GM08714 (cell line): ENCODE data around the gene ADTRP.
"Not testable (repeated sequence)": the region's sequence is repeated elsewhere in the genome, so short reads cannot be mapped to it uniquely, and the experiment has no call there.

ENCODE experiments used
- H3K4me3 ChIP-seq: fragments of 200-500 bp; sonication (Bioruptor generic); 2 replicates; pipeline ENCODE4 v1.5.1; 2014; ENCODE audit warnings: mild to moderate bottlenecking, low read length, inconsistent platforms
- ZNF274 ChIP-seq: IDR thresholded peaks from 2 replicates; pipeline ENCODE4 v1.6.1; 2012; ENCODE audit warnings: mild to moderate bottlenecking, low read depth, low read length

The ADTRP gene

DNA sequence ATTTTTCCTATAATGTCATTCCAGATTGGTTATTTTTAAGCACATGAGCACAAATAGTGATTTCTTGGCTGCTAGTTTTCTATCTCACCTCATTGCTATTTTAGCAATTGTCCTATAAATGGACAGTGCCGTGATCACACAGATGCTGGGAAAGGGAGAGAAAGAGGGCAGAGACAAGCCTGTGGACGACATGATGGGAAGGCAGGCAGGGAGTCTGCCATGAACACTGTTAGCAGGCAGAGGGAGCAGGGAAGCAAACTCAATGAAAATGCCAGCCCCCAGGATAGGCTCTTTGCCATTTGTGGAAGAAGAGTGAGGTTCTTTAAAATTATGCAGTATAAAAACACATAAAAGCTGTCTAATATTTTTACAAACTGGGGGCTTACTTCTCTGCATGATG, 96.8 kb downstream of the ADTRP start:
- no peak for TF ChIP-seq ZNF274
- no peak overlapping the region for H3K4me3 ChIP-seq

- TF ChIP-seq ZNF274 = no peak
- H3K4me3 ChIP-seq = no peak overlapping the region
Observed at GRCh38 chr6:11681357-11681756, 97.2 kb downstream of the ADTRP start.

DNA sequence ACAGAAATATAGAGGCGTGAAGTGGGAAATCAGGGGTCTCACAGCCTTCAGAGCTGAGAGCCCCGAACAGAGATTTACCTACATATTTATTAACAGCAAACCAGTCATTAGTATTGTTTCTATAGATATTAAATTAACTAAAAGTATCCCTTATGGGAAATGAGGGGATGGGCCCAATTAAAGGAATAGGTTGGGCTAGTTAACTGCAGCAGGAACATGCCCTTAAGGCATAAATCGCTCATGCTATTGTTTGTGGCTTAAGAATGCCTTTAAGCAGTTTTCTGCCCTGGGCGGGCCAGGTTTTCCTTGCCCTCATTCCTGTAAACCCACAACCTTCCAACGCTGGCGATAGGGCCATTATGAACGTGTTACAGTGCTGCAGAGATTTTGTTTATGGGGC, 98.1 kb downstream of the ADTRP start:
- H3K4me3 ChIP-seq = not testable (repeated sequence)

DNA sequence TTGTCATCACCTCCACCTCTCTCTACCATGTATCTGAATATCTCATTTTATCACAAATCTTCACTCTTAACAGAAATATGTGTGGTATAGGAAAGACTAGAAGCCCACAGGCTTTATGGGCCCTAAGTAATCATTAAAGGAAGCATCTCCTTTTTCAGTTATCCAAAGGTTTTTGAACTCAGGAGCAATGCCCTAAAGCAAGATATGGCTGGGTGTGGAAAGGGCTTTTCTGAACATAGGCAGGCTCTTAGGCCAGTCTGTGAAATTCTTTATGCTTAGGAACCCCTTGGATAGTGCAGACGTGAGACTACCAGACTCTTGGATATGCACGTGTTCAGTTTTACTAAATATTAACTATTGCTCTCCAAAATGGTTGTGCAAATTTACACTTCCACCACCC, 99.5 kb downstream of the ADTRP start:
- no peak for TF ChIP-seq ZNF274
- no peak overlapping the region for H3K4me3 ChIP-seq

GRCh38 chr6:11675601-11676000, 103.0 kb downstream of the ADTRP start:
- no peak for TF ChIP-seq ZNF274
- no peak overlapping the region for H3K4me3 ChIP-seq

GRCh38 chr6:11672669-11673068, 105.9 kb downstream of the ADTRP start:
- H3K4me3 ChIP-seq = no peak overlapping the region

DNA sequence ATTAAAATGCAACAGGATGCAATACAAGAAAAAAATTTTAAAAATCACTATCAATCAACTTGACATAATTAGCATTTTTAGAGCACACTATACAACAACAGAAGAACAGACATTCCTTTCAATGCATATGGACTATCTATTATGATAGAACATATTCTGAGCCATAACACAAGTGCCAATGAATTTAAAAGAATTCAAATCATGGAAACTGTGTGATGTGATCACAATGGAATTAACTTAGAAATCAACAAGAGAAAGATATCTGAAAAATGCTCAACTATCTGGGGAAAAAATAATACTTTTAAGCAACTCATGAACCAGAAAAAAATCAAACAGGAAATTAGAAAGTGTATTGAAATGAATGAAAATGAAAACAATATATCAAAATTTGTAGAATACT, 106.3 kb downstream of the ADTRP start:
- no peak overlapping the region for H3K4me3 ChIP-seq
- TF ChIP-seq ZNF274 = no peak

More at GRCh38 chr6:11672669-11673068, 105.9 kb downstream of the ADTRP start:
- no peak for TF ChIP-seq ZNF274

DNA sequence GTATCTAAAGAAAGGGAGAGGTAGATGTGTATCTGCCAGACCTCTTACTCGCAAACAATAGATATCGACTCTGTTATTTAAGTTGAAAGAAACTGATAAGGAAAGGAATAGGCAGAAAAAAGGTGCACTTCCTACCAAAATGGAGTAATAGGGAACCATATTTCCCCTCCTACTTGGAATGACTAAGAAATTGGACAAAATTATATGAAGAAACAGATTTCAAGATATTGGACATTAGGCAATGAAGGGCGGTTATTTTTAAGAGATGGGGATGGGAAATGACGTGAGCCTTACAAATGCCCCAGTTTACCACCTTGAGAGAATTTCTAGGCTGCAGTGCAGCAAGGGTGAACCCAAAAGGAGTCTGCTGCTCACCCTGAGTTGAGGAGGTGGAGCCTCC, 108.9 kb downstream of the ADTRP start:
- H3K4me3 ChIP-seq = no peak overlapping the region
- TF ChIP-seq ZNF274 = no peak

DNA sequence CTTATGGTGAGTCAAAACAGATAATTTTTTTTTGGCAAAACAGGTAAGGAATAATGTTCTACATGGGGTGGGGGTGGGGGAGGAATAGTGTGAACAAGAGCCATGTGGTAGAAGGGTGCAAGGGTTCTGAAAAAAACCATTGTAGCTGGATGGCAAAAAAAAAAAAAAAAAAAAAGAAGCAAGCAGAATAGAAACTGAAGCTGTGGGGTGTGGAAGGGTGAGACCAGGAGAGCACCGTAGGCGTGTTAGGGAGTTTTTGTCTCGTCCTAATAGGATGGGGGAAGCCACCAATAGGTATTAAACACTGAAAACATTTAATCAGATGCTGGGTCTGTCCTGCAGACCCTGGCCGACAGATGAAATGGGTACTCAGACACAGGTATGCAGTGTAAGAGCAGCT, 110.1 kb downstream of the ADTRP start:
- TF ChIP-seq ZNF274 = no peak
- no peak overlapping the region for H3K4me3 ChIP-seq

GRCh38 chr6:11667876-11668275, 110.7 kb downstream of the ADTRP start:
- H3K4me3 ChIP-seq = no peak overlapping the region
- no peak for TF ChIP-seq ZNF274

DNA sequence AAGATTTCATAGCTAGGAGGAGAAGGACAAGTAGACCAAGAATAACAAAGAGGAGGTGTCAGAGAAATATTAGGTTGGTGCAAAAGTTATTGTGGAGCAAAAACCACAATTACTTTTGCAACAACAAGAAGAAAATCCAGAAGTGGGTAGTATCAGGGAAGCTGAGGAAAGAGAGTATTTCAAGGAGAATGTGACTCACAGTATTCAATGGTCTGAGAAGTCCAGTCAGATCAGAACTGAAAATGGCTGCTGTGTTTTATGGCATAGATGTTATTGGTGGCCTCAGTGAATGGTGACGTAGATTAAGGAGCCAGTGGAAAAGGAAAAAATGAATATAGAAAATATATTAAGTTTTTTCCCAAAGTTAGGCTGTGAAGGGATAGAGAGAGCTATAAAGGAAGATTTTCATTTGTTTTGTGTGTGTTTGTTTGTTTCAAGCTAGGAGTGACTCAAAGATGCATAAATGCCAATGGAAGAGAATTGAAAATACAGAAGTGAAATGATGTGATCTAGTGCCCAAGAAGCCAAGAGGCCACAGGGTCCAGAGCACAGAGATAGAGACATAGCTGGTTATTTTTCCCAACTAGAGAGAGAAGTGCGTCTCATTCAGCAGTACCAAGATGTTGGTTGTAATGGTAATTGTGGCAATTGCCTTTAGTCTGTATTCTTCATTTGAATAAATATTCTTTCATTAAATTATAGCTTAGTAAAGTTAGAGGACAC, 112.8 kb downstream of the ADTRP start:
- H3K4me3 ChIP-seq = no peak overlapping the region
- no peak for TF ChIP-seq ZNF274
